Mesodermal cell (in vitro differentiated cells): Measurements from ENCODE around the gene PCDH9.

Experiments
- H3K27ac ChIP-seq: 2 replicates; pipeline ENCODE4 v1.7.0; 2013; ENCODE audit warnings: mild to moderate bottlenecking, low read depth, low read length, moderate library complexity; ENCODE audit not compliant: severe bottlenecking
- H3K36me3 ChIP-seq: 2 replicates; pipeline ENCODE4 v1.7.1; 2013; ENCODE audit warnings: mild to moderate bottlenecking, low read length, moderate library complexity; ENCODE audit not compliant: control insufficient read depth, insufficient read depth
- H3K4me1 ChIP-seq: one replicate; pipeline ENCODE4 v1.7.1; 2013; ENCODE audit warnings: mild to moderate bottlenecking, low read length; ENCODE audit not compliant: insufficient read depth, control insufficient read depth, poor library complexity, severe bottlenecking
- H3K4me3 ChIP-seq: 2 replicates; pipeline ENCODE4 v1.7.0; 2013; ENCODE audit warnings: low read length, control low read depth, mild to moderate bottlenecking; ENCODE audit not compliant: insufficient read depth, poor library complexity, severe bottlenecking; ENCODE audit errors: extremely low read depth
- H3K9me3 ChIP-seq: 2 replicates; pipeline ENCODE4 v1.7.1; 2013; ENCODE audit warnings: mild to moderate bottlenecking, low read length, moderate library complexity; ENCODE audit not compliant: control insufficient read depth
- whole genome bisulfite sequencing, 2 experiments: methylation state at CpG; one replicate each; pipeline ENCODE4 v1.1.5; 2013; ENCODE audit warnings: missing lambda C conversion rate in 2 of 2; ENCODE audit not compliant: insufficient coverage in 2 of 2; 5-methylcytosine and 5-hydroxymethylcytosine counted together

The PCDH9 gene

GRCh38 chr13:66926200-66926850, 303.8 kb downstream of the PCDH9 start:
- H3K4me3 ChIP-seq = no peak overlapping the region
- H3K9me3 ChIP-seq = no peaks in the 10 kb centered on the region
- no peak overlapping the region for H3K27ac ChIP-seq
- H3K36me3 ChIP-seq = no peaks in the 10 kb centered on the region
- no peaks in the 10 kb centered on the region for H3K4me1 ChIP-seq
- no CpG with 5 or more reads among the region's 4 CpGs for WGBS, 2 experiments

- no peak overlapping the region for H3K27ac ChIP-seq
- no peak overlapping the region for H3K4me3 ChIP-seq
- H3K9me3 ChIP-seq = peaks cover 6% of the 10 kb centered on the region
- no peaks in the 10 kb centered on the region for H3K36me3 ChIP-seq
- WGBS, 2 experiments = no CpG with 5 or more reads among the region's 1 CpG
- H3K4me1 ChIP-seq = no peaks in the 10 kb centered on the region
These were observed 307.7 kb downstream of the PCDH9 start for GRCh38 chr13:66922444-66922843.

DNA sequence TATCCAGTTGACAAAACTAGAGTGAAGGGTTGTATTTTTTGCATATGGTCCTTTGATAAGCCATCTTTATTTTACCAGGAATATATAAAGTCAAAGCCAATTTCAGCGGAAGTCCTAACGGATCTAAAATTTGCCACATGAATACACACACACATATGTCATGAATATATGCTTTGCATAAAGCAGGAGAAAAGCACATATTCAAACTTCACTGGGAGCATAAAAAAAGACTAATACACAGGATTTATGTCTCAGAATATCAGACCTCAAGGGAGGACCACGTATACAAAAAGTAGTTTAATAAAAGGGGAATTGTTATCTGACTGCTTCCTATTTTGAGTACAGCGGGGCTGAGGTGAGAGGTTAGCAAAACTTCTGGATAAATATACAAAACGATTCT, 308.7 kb downstream of the PCDH9 start:
- no peak overlapping the region for H3K27ac ChIP-seq
- 100% methylated on average over 2 of the region's 5 CpGs; no CpG with 5 or more reads in 1 of the 2 experiments for WGBS, 2 experiments
- H3K4me3 ChIP-seq = no peak overlapping the region

GRCh38 chr13:66915596-66916185, 314.4 kb downstream of the PCDH9 start:
- no peaks in the 10 kb centered on the region for H3K36me3 ChIP-seq
- peaks cover 6% of the 10 kb centered on the region for H3K9me3 ChIP-seq
- no CpG with 5 or more reads among the region's 1 CpG for WGBS, 2 experiments
- no peak overlapping the region for H3K4me3 ChIP-seq
- H3K4me1 ChIP-seq = peaks cover 30% of the 10 kb centered on the region
- H3K27ac ChIP-seq = peak overlapping the region; percentile 67

More for the DNA sequence above, 308.7 kb downstream of the PCDH9 start:
- Histone ChIP-seq H3K36me3 (no peaks in the 10 kb centered on the region), H3K4me1 (peaks cover 3% of the 10 kb centered on the region), H3K9me3 (peaks cover 6% of the 10 kb centered on the region)

DNA sequence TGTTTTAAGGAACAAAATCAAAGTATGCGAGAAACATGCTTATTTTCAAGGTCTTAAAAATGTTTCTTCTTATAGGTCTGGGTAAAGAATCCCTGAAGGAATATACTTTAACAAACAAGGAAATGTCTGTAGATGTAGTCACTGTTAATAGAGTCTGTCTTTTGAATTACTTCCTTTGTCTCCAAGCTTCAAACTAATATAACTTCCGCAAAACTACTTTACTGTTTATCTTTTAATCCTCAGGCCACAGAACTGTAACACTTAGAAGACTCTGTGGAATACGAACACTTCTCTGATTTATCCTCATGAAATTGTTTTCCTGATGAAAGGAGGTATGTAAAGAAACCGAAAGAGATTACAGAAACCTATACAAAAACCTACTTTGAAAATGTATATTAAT, 316.0 kb downstream of the PCDH9 start:
- Histone ChIP-seq H3K4me3 (no peak overlapping the region), H3K9me3 (peaks cover 4% of the 10 kb centered on the region), H3K4me1 (peaks cover 30% of the 10 kb centered on the region), H3K36me3 (no peaks in the 10 kb centered on the region), H3K27ac (peak overlapping the region; percentile 55)
- WGBS, 2 experiments = 63% methylated on average over 1 of the region's 4 CpGs; no CpG with 5 or more reads in 1 of the 2 experiments

- Histone ChIP-seq H3K9me3 (no peaks in the 10 kb centered on the region), H3K36me3 (no peaks in the 10 kb centered on the region), H3K4me1 (peaks cover 28% of the 10 kb centered on the region), H3K27ac (no peak overlapping the region), H3K4me3 (no peak overlapping the region)
- 83 to 100% methylated on average over 1 to 2 of the region's 4 CpGs for WGBS, 2 experiments
These were observed 318.7 kb downstream of the PCDH9 start for GRCh38 chr13:66911411-66911939.

DNA sequence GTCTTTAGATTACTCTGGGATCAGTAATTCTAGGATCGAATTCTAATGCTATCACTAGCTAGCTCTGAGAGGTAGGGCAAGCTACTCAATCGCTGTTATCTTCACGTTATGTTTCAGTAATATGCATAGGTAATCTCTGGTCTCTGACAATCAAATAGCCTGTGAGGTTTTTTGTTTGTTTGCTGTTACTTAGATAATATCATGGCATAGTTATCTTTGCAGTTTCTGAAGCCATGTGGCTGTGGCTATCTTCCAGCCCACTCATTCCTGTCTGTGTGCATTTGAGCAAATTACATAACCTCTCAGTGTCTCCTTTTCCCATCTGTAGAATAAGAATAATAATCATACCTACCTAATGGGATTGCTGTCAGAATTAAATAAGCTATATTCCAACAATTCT, 330.2 kb downstream of the PCDH9 start:
- 92 to 97% methylated on average over 3 of the region's 3 CpGs for WGBS, 2 experiments

GRCh38 chr13:66896933-66897332, 333.2 kb downstream of the PCDH9 start:
- Histone ChIP-seq H3K9me3 (no peaks in the 10 kb centered on the region), H3K4me1 (no peaks in the 10 kb centered on the region), H3K27ac (no peak overlapping the region), H3K4me3 (no peak overlapping the region), H3K36me3 (no peaks in the 10 kb centered on the region)
- WGBS, 2 experiments = 100% methylated on average over 1 of the region's 1 CpG; no CpG with 5 or more reads in 1 of the 2 experiments

More for the DNA sequence above, 330.2 kb downstream of the PCDH9 start:
- H3K4me1 ChIP-seq = no peaks in the 10 kb centered on the region
- no peaks in the 10 kb centered on the region for H3K9me3 ChIP-seq
- H3K4me3 ChIP-seq = no peak overlapping the region
- no peak overlapping the region for H3K27ac ChIP-seq
- H3K36me3 ChIP-seq = no peaks in the 10 kb centered on the region

DNA sequence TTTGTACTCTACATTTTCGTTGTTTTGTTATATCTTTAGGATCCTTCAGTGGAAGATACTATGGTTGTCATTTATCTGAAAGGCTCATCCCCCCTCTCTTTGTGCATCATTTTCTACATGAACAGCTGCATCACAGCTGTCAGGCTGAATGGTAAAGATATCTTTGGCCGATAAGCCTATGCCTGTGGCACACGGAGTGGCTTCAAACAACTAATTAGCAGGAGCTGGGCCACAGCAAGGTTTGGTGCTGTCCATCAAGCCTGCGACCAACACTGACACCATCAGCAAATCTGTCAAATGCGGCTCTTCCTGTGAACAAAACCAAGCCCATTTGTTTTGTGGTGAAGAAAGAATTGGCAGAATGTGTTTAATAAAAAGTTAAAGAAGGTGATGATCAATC, 334.4 kb downstream of the PCDH9 start:
- H3K36me3 ChIP-seq = no peaks in the 10 kb centered on the region
- H3K27ac ChIP-seq = no peak overlapping the region
- 83% methylated on average over 2 to 4 of the region's 5 CpGs for WGBS, 2 experiments
- no peaks in the 10 kb centered on the region for H3K9me3 ChIP-seq
- H3K4me3 ChIP-seq = no peak overlapping the region
- no peaks in the 10 kb centered on the region for H3K4me1 ChIP-seq

- Histone ChIP-seq H3K27ac (no peak overlapping the region), H3K4me1 (no peaks in the 10 kb centered on the region), H3K4me3 (no peak overlapping the region), H3K36me3 (no peaks in the 10 kb centered on the region), H3K9me3 (no peaks in the 10 kb centered on the region)
- 93 to 100% methylated on average over 2 to 3 of the region's 3 CpGs for WGBS, 2 experiments
These were observed 334.8 kb downstream of the PCDH9 start for GRCh38 chr13:66895320-66895719.

DNA sequence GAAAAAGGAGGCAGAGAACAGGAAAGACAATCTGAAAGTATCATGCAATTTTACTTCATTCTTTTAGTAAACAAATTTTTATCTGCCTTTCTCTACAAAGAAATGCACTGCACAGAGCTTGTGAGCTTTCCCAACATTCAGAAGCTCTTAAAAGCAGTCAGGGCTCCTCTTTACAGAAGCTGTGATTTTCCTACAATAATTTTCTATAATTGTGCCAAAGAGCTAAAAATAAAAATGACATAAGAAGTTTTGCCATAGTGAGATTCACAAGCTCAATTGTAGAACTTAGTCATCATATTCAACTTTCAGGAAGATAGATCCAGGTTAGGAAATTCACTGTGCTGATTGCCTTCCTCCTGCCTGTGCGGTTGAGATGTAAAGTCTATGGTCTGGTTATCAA, 341.4 kb downstream of the PCDH9 start:
- H3K4me3 ChIP-seq = no peak overlapping the region
- 100% methylated on average over 1 of the region's 1 CpG; no CpG with 5 or more reads in 1 of the 2 experiments for WGBS, 2 experiments
- no peaks in the 10 kb centered on the region for H3K4me1 ChIP-seq
- no peak overlapping the region for H3K27ac ChIP-seq
- H3K36me3 ChIP-seq = no peaks in the 10 kb centered on the region
- no peaks in the 10 kb centered on the region for H3K9me3 ChIP-seq
